Neural progenitor cell (in vitro differentiated cells): ENCODE data around the gene PIAS2. TPM values are rescaled to one million over a fixed set of nuclear protein-coding genes. Genes with fewer than 3 reads are reported as not detected.

Experiments used
- DNase-seq: peaks from one replicate; pipeline ENCODE4 v3.0.0-alpha.2; 2016; ENCODE audit warnings: low spot score
- H2AFZ ChIP-seq: fragments of 200-600 bp; sonication (generic); replicated peaks from 2 replicates; pipeline ENCODE4 v1.6.1; 2016; ENCODE audit warnings: antibody characterized with exemption
- H3F3A ChIP-seq: fragments of 200-600 bp; sonication (generic); 2 replicates; pipeline ENCODE4 v1.6.1; 2016; ENCODE audit warnings: antibody characterized with exemption, low read depth
- H3K27ac ChIP-seq: fragments of 200-600 bp; sonication (generic); 2 replicates; pipeline ENCODE4 v1.5.1; 2016; ENCODE audit warnings: mild to moderate bottlenecking
- H3K27me3 ChIP-seq: fragments of 200-600 bp; sonication (generic); 2 replicates; pipeline ENCODE4 v1.6.1; 2016; ENCODE audit warnings: mild to moderate bottlenecking, moderate library complexity
- H3K36me3 ChIP-seq: fragments of 200-600 bp; sonication (generic); 2 replicates; pipeline ENCODE4 v1.5.1; 2016
- H3K4me1 ChIP-seq: fragments of 200-600 bp; sonication (generic); 2 replicates; pipeline ENCODE4 v1.6.1; 2016; ENCODE audit warnings: mixed run types
- H3K4me2 ChIP-seq: fragments of 200-600 bp; sonication (generic); 2 replicates; pipeline ENCODE4 v1.6.1; 2016
- H3K4me3 ChIP-seq: fragments of 200-600 bp; sonication (generic); 2 replicates; pipeline ENCODE4 v1.5.1; 2016
- H3K79me2 ChIP-seq: fragments of 200-600 bp; sonication (generic); 2 replicates; pipeline ENCODE4 v1.6.1; 2016; ENCODE audit warnings: low read depth
- H3K9ac ChIP-seq: fragments of 200-600 bp; sonication (generic); 2 replicates; pipeline ENCODE4 v1.6.1; 2016
- H3K9me3 ChIP-seq: fragments of 200-600 bp; sonication (generic); 2 replicates; pipeline ENCODE4 v1.5.1; 2016; ENCODE audit warnings: low read depth
- H4K20me1 ChIP-seq: fragments of 200-600 bp; sonication (generic); 2 replicates; pipeline ENCODE4 v1.6.1; 2016; ENCODE audit warnings: low read depth
- H3K27ac Mint-ChIP-seq: 3 replicates; pipeline ENCODE4 v1.8.0; 2021; ENCODE audit warnings: mixed read lengths
- H3K27me3 Mint-ChIP-seq: 2 replicates; pipeline ENCODE4 v1.8.0; 2022; ENCODE audit warnings: low read depth, mild to moderate bottlenecking, inconsistent platforms, moderate library complexity, mixed read lengths; ENCODE audit not compliant: insufficient read depth
- H3K36me3 Mint-ChIP-seq: 3 replicates; pipeline ENCODE4 v1.8.0; 2021; ENCODE audit warnings: mixed read lengths
- H3K4me1 Mint-ChIP-seq: 3 replicates; pipeline ENCODE4 v1.8.0; 2021; ENCODE audit warnings: mixed read lengths
- H3K4me3 Mint-ChIP-seq: 3 replicates; pipeline ENCODE4 v1.8.0; 2021; ENCODE audit warnings: mild to moderate bottlenecking, moderate library complexity, mixed read lengths
- H3K9me3 Mint-ChIP-seq: 3 replicates; pipeline ENCODE4 v1.8.0; 2020; ENCODE audit warnings: mixed read lengths
- CTCF ChIP-seq: fragments of 200-600 bp; sonication (generic); IDR thresholded peaks from 2 replicates; pipeline ENCODE4 v1.5.1; 2017; ENCODE audit warnings: antibody characterized with exemption, mild to moderate bottlenecking
- EZH2 ChIP-seq: fragments of 200-600 bp; sonication (generic); IDR thresholded peaks from 2 replicates; pipeline ENCODE4 v1.6.1; 2017; ENCODE audit warnings: antibody characterized with exemption, mild to moderate bottlenecking, moderate library complexity
- EZH2phosphoT487 ChIP-seq: fragments of 200-600 bp; sonication (generic); IDR thresholded peaks from 2 replicates; pipeline ENCODE4 v1.6.1; 2017; ENCODE audit warnings: antibody characterized with exemption
- total RNA-seq: library from RNA; depleted of rRNA; stranded (reverse); fragments of >200 nt; gene quantifications from 2 replicates; pipeline ENCODE4 v1.2.3, GENCODE V29; 2015; ENCODE audit warnings: low replicate concordance

PIAS2 gene
- total RNA-seq, 1 donor from 2014 or later, result 39.4 TPM

- H3K36me3 ChIP-seq, result no peaks in the 10 kb centered on the region
- no peaks in the 10 kb centered on the region for H4K20me1 ChIP-seq
- H3K9ac ChIP-seq, result no peak overlapping the region
- no peak overlapping the region for H3K4me3 Mint-ChIP-seq
- no peaks in the 10 kb centered on the region for H3K9me3 Mint-ChIP-seq
- no peak overlapping the region for H3K27ac Mint-ChIP-seq
- no peak overlapping the region for H3K27ac ChIP-seq
- no peak for DNase-seq
- H3K36me3 Mint-ChIP-seq, result no peaks in the 10 kb centered on the region
- H3K4me1 Mint-ChIP-seq, result no peaks in the 10 kb centered on the region
- no peaks in the 10 kb centered on the region for H3K4me1 ChIP-seq
- no peak overlapping the region for H3K4me2 ChIP-seq
- H3K27me3 ChIP-seq, result no peaks in the 10 kb centered on the region
- H3K79me2 ChIP-seq, result no peaks in the 10 kb centered on the region
- H3K9me3 ChIP-seq, result peaks cover 5% of the 10 kb centered on the region
- H3F3A ChIP-seq, result no peaks in the 10 kb centered on the region
- TF ChIP-seq CTCF (peak; percentile 14), EZH2phosphoT487 (no peak)
- H3K27me3 Mint-ChIP-seq, result peaks cover 6% of the 10 kb centered on the region
- H3K4me3 ChIP-seq, result no peak overlapping the region
- no peak overlapping the region for H2AFZ ChIP-seq
Measured at GRCh38 chr18:46793565-46793964, 123.7 kb downstream of the PIAS2 start.

- Histone ChIP-seq H3F3A (no peaks in the 10 kb centered on the region), H3K4me1 (no peaks in the 10 kb centered on the region), H3K4me2 (no peak overlapping the region), H3K27me3 (no peaks in the 10 kb centered on the region), H3K4me3 (no peak overlapping the region), H3K27ac (no peak overlapping the region), H3K9me3 (peaks cover 5% of the 10 kb centered on the region), H2AFZ (no peak overlapping the region), H3K36me3 (no peaks in the 10 kb centered on the region), H3K9ac (no peak overlapping the region), H4K20me1 (no peaks in the 10 kb centered on the region), H3K79me2 (no peaks in the 10 kb centered on the region)
- H3K27me3 Mint-ChIP-seq, result peaks cover 3% of the 10 kb centered on the region
- peaks cover 18% of the 10 kb centered on the region for H3K9me3 Mint-ChIP-seq
- H3K4me1 Mint-ChIP-seq, result no peaks in the 10 kb centered on the region
- no peak for DNase-seq
- no peak overlapping the region for H3K27ac Mint-ChIP-seq
- no peaks in the 10 kb centered on the region for H3K36me3 Mint-ChIP-seq
- no peak overlapping the region for H3K4me3 Mint-ChIP-seq
- TF ChIP-seq EZH2phosphoT487 (no peak), EZH2 (no peak), CTCF (no peak)
Measured at GRCh38 chr18:46789088-46789487, 128.2 kb downstream of the PIAS2 start.

- Histone ChIP-seq H3K79me2 (no peaks in the 10 kb centered on the region), H3K9ac (no peak overlapping the region), H3K27me3 (no peaks in the 10 kb centered on the region), H2AFZ (no peak overlapping the region), H3K27ac (no peak overlapping the region), H3K4me3 (no peak overlapping the region), H3K4me2 (no peak overlapping the region), H3F3A (no peaks in the 10 kb centered on the region), H3K4me1 (no peaks in the 10 kb centered on the region), H3K9me3 (peaks cover 5% of the 10 kb centered on the region), H4K20me1 (no peaks in the 10 kb centered on the region), H3K36me3 (no peaks in the 10 kb centered on the region)
- TF ChIP-seq CTCF (no peak), EZH2phosphoT487 (no peak), EZH2 (no peak)
- H3K4me3 Mint-ChIP-seq, result no peak overlapping the region
- H3K9me3 Mint-ChIP-seq, result peaks cover 18% of the 10 kb centered on the region
- no peak overlapping the region for H3K27ac Mint-ChIP-seq
- DNase-seq, result no peak
- no peaks in the 10 kb centered on the region for H3K4me1 Mint-ChIP-seq
- H3K27me3 Mint-ChIP-seq, result peaks cover 2% of the 10 kb centered on the region
- no peaks in the 10 kb centered on the region for H3K36me3 Mint-ChIP-seq
Measured at GRCh38 chr18:46787674-46788073, 129.6 kb downstream of the PIAS2 start.

GRCh38 chr18:46772357-46772756, 144.9 kb downstream of the PIAS2 start:
- no peak for DNase-seq
- TF ChIP-seq CTCF, result no peak
- TF ChIP-seq EZH2phosphoT487, result no peak
- TF ChIP-seq EZH2, result no peak
- H4K20me1 ChIP-seq, result no peaks in the 10 kb centered on the region
- no peaks in the 10 kb centered on the region for H3K9me3 ChIP-seq
- no peak overlapping the region for H3K4me3 Mint-ChIP-seq
- no peak overlapping the region for H3K27ac ChIP-seq
- no peak overlapping the region for H3K4me2 ChIP-seq
- H3K4me3 ChIP-seq, result no peak overlapping the region
- H3K36me3 Mint-ChIP-seq, result no peaks in the 10 kb centered on the region
- H3K27me3 ChIP-seq, result no peaks in the 10 kb centered on the region
- H3K9me3 Mint-ChIP-seq, result no peaks in the 10 kb centered on the region
- peaks cover 2% of the 10 kb centered on the region for H3K27me3 Mint-ChIP-seq
- H3K27ac Mint-ChIP-seq, result no peak overlapping the region
- no peaks in the 10 kb centered on the region for H3F3A ChIP-seq
- no peaks in the 10 kb centered on the region for H3K79me2 ChIP-seq
- no peak overlapping the region for H3K9ac ChIP-seq
- H3K4me1 ChIP-seq, result no peaks in the 10 kb centered on the region
- H2AFZ ChIP-seq, result no peak overlapping the region
- no peaks in the 10 kb centered on the region for H3K36me3 ChIP-seq
- H3K4me1 Mint-ChIP-seq, result peaks cover 8% of the 10 kb centered on the region
